MM.1S (cell line): ENCODE results near the gene RELA.

ENCODE experiments used
- CTCF ChIP-seq: fragments of 300-600 bp; sonication (generic); IDR thresholded peaks from 2 replicates; pipeline ENCODE4 v1.5.1; 2016; ENCODE audit warnings: antibody characterized with exemption, low read length, mixed read lengths
- EZH2 ChIP-seq: fragments of 300-600 bp; sonication (generic); optimal IDR thresholded peaks from 2 replicates; pipeline ENCODE3; 2017; ENCODE audit warnings: low read depth, mild to moderate bottlenecking, antibody characterized with exemption, low read length, mixed read lengths
- EZH2phosphoT487 ChIP-seq: fragments of 300-600 bp; sonication (generic); IDR thresholded peaks from 2 replicates; pipeline ENCODE4 v1.6.1; 2018; ENCODE audit warnings: antibody characterized with exemption, low read length

- TF ChIP-seq CTCF (no peak), EZH2 (no peak), EZH2phosphoT487 (no peak)
These were observed 26.3 kb downstream of the RELA start for GRCh38 chr11:65636108-65637031.
